ENCODE results near the gene HPX. TPM values are rescaled to one million over a fixed set of nuclear protein-coding genes. Genes with fewer than 3 reads are reported as not detected.
A peak's percentile ranks its signal among the peaks of the same experiment; 100 is the strongest.

The HPX gene
- total and polyA plus RNA-seq, 4 donors = 2,251 to 9,224 (median 5,760) TPM

DNA sequence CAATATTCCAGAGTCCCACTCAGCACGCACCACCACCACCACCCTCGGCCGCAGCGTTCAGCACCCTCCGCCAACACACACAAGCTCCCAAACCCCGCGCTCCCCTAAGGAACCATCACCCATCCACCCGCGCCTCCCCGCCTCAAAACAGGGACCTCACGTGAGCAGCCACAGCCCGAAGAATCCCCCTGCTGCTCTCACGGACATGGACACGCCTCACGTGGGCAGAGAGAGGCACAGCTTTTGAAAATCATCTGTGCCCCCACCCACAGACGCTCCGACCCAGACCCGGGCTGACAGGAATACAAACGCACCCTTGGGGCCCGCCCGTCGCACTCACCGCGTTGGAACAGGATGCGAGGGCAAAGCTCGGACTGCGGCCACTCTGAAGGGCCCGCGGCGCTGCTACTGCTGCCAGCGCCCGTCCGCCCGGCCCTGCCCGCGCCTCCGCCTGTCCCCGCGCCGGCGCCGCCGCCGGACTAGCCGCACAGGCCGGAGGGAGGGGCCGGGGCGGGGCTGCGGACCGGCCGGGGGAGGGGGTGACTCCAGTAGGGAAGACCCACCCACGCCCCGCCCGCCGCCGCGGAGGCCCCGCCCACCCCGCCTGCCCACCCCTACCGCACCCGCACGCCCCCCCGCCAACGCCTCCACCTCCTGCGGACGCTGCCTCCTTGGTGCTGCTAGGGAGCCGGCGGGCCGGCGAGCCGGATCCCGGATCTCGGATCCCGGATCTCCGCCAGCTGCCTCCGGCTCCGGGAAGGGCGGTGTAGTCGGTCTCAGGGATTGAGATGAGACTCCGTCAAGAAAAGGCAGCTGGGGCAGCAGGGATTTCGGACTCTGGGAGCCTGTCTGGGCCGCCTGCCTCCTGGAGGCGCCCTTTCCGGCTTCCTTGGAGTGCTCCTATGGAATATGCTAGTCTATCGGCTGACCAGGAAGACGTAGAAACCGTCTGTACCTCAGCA lies 32.9 kb upstream of the HPX start, which contains the start of gene TRIM3:
Gene TRIM3 (minus strand): TSS at position 491 of the 962 bp plus-strand sequence. CDS start 8,246 bp downstream, outside the sequence.
- Histone ChIP-seq H3K9ac (ENCODE audit: low read depth in 1 of 2, low read length in 2 of 2) (peak within 1 kb of the TSS; percentile 45 to 62), H3K4me3 (ENCODE audit: low read depth in 1 of 3, low read length in 3 of 3) (peak within 1 kb of the TSS; percentile 69 to 77 (median 74)), H3K27me3 (ENCODE audit: control insufficient read depth in 4 of 4, insufficient read depth in 4 of 4, low read length in 3 of 4) (no peaks in the 10 kb centered on the region), H3K4me1 (ENCODE audit: control insufficient read depth in 4 of 4, insufficient read depth in 4 of 4, low read length in 3 of 4) (peaks cover 5 to 34% (median 21%) of the 10 kb centered on the region in 4 donors), H3K27ac (ENCODE audit: low read depth in 1 of 2, low read length in 2 of 2) (peak within 1 kb of the TSS; percentile 72 to 81), H3K9me3 (ENCODE audit: control insufficient read depth in 4 of 4, low read length in 3 of 4) (no peaks in the 10 kb centered on the region), H3K36me3 (ENCODE audit: control insufficient read depth in 4 of 4, insufficient read depth in 3 of 4, low read depth in 1 of 4, low read length in 3 of 4) (peaks cover 3 to 20% (median 14%) of the 10 kb centered on the region in 4 donors)
- WGBS = 1% methylated on average over 87 of the region's 87 CpGs
- peak; percentile 94 for DNase-seq (ENCODE audit: low spot score)
- TF ChIP-seq, protein P1, sequence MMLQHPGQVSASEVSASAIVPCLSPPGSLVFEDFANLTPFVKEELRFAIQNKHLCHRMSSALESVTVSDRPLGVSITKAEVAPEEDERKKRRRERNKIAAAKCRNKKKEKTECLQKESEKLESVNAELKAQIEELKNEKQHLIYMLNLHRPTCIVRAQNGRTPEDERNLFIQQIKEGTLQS (IDR thresholded peaks at IDR 0.05) = no peak
- TF ChIP-seq, protein P2, sequence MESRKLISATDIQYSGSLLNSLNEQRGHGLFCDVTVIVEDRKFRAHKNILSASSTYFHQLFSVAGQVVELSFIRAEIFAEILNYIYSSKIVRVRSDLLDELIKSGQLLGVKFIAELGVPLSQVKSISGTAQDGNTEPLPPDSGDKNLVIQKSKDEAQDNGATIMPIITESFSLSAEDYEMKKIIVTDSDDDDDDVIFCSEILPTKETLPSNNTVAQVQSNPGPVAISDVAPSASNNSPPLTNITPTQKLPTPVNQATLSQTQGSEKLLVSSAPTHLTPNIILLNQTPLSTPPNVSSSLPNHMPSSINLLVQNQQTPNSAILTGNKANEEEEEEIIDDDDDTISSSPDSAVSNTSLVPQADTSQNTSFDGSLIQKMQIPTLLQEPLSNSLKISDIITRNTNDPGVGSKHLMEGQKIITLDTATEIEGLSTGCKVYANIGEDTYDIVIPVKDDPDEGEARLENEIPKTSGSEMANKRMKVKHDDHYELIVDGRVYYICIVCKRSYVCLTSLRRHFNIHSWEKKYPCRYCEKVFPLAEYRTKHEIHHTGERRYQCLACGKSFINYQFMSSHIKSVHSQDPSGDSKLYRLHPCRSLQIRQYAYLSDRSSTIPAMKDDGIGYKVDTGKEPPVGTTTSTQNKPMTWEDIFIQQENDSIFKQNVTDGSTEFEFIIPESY (IDR thresholded peaks at IDR 0.05) = no peak
- TF ChIP-seq NR2F2 (IDR thresholded peaks at IDR 0.05) (no peak), GABPA (IDR thresholded peaks at IDR 0.05 in 1 of 2, conservative IDR thresholded peaks at IDR 0.05 in 1 of 2) (peak in 1 of 2 donors; percentile 24), SP1 (IDR thresholded peaks at IDR 0.05) (peak; percentile 9)

DNA sequence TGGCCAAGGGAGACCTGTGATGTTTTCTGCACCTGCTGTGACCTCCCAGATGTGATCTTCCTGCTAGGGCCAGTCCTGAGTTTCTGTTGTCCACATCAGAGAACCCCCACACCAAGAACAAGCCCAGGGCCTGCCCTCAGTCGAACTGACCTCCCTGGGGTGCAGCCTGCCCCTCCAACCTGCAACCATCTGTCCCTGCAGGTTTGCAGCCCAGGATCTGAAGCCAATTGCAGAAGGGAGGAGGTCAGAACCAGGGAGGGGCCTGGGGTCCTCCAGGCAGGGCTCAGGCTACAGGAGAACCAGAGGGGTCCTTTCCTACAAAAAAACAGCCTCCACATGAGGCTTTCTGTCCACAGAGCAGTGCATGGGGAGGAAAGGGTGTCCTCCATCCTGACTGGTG lies 32.1 kb upstream of the HPX start:
- Histone ChIP-seq H3K4me3 (ENCODE audit: low read depth in 1 of 3, low read length in 3 of 3) (peak overlapping the region in 2 of 3 donors; percentile 1 to 69), H3K36me3 (ENCODE audit: control insufficient read depth in 4 of 4, insufficient read depth in 3 of 4, low read depth in 1 of 4, low read length in 3 of 4) (peaks cover 3 to 12% (median 9%) of the 10 kb centered on the region in 4 donors), H3K9ac (ENCODE audit: low read depth in 1 of 2, low read length in 2 of 2) (no peak overlapping the region), H3K27me3 (ENCODE audit: control insufficient read depth in 4 of 4, insufficient read depth in 4 of 4, low read length in 3 of 4) (no peaks in the 10 kb centered on the region), H3K27ac (ENCODE audit: low read depth in 1 of 2, low read length in 2 of 2) (no peak overlapping the region), H3K4me1 (ENCODE audit: control insufficient read depth in 4 of 4, insufficient read depth in 4 of 4, low read length in 3 of 4) (peaks cover 5 to 34% (median 21%) of the 10 kb centered on the region in 4 donors), H3K9me3 (ENCODE audit: control insufficient read depth in 4 of 4, low read length in 3 of 4) (no peaks in the 10 kb centered on the region)
- no peak for DNase-seq (ENCODE audit: low spot score)
- TF ChIP-seq SP1 (IDR thresholded peaks at IDR 0.05) (no peak), RAD21 (IDR thresholded peaks at IDR 0.05) (no peak), TAF1 (conservative IDR thresholded peaks at IDR 0.05) (no peak), JUND (IDR thresholded peaks at IDR 0.05) (no peak), FOXA1 (IDR thresholded peaks at IDR 0.05) (no peak), RXRA (IDR thresholded peaks at IDR 0.05) (no peak), NR2F2 (IDR thresholded peaks at IDR 0.05) (no peak), EGR1 (IDR thresholded peaks at IDR 0.05; ENCODE audit: low read depth in 2 of 2) (no peak)
- TF ChIP-seq, protein P2 (IDR thresholded peaks at IDR 0.05) = no peak
- TF ChIP-seq, protein P3, sequence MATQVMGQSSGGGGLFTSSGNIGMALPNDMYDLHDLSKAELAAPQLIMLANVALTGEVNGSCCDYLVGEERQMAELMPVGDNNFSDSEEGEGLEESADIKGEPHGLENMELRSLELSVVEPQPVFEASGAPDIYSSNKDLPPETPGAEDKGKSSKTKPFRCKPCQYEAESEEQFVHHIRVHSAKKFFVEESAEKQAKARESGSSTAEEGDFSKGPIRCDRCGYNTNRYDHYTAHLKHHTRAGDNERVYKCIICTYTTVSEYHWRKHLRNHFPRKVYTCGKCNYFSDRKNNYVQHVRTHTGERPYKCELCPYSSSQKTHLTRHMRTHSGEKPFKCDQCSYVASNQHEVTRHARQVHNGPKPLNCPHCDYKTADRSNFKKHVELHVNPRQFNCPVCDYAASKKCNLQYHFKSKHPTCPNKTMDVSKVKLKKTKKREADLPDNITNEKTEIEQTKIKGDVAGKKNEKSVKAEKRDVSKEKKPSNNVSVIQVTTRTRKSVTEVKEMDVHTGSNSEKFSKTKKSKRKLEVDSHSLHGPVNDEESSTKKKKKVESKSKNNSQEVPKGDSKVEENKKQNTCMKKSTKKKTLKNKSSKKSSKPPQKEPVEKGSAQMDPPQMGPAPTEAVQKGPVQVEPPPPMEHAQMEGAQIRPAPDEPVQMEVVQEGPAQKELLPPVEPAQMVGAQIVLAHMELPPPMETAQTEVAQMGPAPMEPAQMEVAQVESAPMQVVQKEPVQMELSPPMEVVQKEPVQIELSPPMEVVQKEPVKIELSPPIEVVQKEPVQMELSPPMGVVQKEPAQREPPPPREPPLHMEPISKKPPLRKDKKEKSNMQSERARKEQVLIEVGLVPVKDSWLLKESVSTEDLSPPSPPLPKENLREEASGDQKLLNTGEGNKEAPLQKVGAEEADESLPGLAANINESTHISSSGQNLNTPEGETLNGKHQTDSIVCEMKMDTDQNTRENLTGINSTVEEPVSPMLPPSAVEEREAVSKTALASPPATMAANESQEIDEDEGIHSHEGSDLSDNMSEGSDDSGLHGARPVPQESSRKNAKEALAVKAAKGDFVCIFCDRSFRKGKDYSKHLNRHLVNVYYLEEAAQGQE (IDR thresholded peaks at IDR 0.05) = no peak
- TF ChIP-seq, protein P1 (IDR thresholded peaks at IDR 0.05) = no peak
- WGBS = 73% methylated on average over 1 of the region's 1 CpG

All from liver (tissue), 9 donors.